22Rv1 (cell line): ENCODE data around the gene CAMSAP1.
"Not testable (repeated sequence)": the region's sequence is repeated elsewhere in the genome, so short reads cannot be mapped to it uniquely, and the experiment has no call there.

Experiments used
- H3K27ac ChIP-seq: fragments of 450-650 bp; 2 replicates; pipeline ENCODE4 v1.5.1; 2017
- ZFX ChIP-seq: fragments of 450-650 bp; IDR thresholded peaks from 2 replicates; pipeline ENCODE4 v1.6.1; 2017; ENCODE audit warnings: antibody characterized with exemption, borderline replicate concordance
- TF ChIP-seq, protein P1 (sequence below): fragments of 450-650 bp; IDR thresholded peaks from 2 replicates; pipeline ENCODE4 v1.5.1; 2017; ENCODE audit warnings: mild to moderate bottlenecking

Gene CAMSAP1, protein sequence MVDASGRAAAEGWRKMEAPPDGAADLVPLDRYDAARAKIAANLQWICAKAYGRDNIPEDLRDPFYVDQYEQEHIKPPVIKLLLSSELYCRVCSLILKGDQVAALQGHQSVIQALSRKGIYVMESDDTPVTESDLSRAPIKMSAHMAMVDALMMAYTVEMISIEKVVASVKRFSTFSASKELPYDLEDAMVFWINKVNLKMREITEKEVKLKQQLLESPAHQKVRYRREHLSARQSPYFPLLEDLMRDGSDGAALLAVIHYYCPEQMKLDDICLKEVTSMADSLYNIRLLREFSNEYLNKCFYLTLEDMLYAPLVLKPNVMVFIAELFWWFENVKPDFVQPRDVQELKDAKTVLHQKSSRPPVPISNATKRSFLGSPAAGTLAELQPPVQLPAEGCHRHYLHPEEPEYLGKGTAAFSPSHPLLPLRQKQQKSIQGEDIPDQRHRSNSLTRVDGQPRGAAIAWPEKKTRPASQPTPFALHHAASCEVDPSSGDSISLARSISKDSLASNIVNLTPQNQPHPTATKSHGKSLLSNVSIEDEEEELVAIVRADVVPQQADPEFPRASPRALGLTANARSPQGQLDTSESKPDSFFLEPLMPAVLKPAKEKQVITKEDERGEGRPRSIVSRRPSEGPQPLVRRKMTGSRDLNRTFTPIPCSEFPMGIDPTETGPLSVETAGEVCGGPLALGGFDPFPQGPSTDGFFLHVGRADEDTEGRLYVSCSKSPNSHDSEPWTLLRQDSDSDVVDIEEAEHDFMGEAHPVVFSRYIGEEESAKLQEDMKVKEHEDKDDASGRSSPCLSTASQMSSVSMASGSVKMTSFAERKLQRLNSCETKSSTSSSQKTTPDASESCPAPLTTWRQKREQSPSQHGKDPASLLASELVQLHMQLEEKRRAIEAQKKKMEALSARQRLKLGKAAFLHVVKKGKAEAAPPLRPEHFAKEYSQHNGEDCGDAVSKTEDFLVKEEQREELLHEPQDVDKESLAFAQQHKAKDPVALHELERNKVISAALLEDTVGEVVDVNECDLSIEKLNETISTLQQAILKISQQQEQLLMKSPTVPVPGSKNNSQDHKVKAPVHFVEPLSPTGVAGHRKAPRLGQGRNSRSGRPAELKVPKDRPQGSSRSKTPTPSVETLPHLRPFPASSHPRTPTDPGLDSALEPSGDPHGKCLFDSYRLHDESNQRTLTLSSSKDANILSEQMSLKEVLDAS (N-terminal part only)

DNA sequence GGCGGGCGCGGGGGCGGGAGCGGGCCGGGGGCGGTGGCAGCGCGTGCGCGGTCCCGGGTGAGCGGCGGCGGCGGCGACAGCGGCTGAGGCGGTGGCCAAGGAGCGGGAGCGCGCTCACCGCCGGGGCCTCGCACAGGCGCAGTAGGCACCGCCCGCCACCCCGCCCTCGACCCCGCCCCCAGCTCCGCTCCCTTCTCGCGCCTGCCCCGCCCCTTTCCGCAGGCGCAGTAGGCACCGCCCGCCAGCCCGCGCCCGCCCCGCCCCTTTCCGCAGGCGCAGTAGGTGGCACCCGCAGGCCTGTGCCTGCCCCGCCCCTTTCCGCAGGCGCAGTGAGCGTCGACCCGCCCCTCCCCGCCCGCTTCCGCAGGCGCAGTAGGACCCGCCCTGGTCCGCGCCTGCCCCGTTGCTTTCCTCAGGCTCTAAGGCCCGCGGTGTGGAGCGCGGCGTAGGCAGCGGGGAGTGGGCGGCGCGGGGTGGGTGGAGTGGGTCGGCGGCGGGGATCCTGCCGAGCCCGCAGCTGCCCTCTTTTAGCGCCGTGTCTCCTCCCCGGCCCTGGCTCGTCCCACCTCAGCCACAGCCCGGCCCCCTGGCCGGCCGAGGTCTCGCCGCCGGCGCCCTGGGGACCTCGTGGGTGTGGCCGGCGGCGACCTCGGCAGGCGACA is at the start of gene CAMSAP1:
Gene CAMSAP1, minus strand, starts transcription at position 116 of the 662 bp plus-strand sequence. CDS start 387 bp downstream, outside the sequence.
- H3K27ac ChIP-seq: peak within 1 kb of the TSS; percentile 77
- no peak for TF ChIP-seq ZFX
- TF ChIP-seq, protein P1, sequence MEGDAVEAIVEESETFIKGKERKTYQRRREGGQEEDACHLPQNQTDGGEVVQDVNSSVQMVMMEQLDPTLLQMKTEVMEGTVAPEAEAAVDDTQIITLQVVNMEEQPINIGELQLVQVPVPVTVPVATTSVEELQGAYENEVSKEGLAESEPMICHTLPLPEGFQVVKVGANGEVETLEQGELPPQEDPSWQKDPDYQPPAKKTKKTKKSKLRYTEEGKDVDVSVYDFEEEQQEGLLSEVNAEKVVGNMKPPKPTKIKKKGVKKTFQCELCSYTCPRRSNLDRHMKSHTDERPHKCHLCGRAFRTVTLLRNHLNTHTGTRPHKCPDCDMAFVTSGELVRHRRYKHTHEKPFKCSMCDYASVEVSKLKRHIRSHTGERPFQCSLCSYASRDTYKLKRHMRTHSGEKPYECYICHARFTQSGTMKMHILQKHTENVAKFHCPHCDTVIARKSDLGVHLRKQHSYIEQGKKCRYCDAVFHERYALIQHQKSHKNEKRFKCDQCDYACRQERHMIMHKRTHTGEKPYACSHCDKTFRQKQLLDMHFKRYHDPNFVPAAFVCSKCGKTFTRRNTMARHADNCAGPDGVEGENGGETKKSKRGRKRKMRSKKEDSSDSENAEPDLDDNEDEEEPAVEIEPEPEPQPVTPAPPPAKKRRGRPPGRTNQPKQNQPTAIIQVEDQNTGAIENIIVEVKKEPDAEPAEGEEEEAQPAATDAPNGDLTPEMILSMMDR: no peak

DNA sequence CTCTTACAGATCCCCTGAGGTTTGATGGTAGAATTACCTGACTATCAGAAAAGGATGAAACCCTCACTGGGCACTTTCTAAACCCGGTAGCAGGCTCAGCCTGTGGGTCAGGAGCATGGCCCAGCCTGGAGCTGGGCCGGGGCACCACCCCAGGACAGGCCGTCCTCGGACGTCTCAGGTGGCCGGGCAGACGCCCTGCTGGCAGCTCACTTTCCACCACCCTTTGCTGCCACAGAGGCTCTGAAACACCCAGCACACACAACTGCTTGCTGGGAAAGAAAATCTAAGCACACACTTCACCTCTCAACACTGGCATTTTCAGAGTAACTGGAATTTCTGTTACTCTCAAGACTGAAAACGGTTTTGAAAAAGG is 49.4 kb upstream of the CAMSAP1 start:
- H3K27ac ChIP-seq: no peak overlapping the region
- TF ChIP-seq, protein P1: no peak
- no peak for TF ChIP-seq ZFX

DNA sequence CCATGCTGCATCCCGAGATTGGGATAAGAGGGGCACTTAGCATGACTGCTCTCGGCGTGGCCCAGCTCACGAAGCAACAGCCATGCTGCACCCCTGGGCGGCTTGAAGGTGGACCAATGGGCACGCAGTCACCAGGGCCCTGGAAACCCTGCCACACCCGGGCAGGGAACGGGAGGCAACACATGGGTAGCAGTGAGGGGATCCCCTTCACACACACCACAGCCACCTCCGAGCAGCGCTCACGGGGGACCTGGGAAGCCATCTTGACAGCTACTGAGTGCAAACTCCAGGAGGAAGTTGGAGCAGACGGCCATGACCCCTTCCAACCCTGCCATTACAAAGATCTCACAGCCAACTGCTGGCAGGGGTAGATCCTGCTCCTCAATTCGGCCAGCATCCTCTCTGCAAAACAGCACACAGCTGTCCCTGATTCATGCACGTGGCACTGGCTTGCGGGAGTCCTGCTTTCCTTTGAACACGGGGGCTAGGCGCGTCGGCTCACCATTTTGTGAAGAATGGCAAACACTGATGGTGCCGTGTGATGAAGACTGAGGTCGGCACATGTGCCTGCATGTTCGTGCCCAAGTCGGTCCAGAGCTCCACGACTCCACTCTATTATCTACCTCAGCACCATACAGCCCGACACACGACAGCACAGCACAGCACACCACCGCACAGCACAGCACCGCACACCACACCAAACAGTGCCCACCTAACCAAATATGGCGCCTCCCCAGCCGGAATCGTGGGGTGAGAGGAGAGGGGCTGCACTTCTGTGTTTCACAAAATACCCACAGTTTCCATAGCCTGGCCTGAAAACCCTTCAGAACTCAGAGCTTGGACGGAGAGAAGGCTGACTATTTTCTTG is 48.8 kb upstream of the CAMSAP1 start:
- H3K27ac ChIP-seq: no peak overlapping the region

DNA sequence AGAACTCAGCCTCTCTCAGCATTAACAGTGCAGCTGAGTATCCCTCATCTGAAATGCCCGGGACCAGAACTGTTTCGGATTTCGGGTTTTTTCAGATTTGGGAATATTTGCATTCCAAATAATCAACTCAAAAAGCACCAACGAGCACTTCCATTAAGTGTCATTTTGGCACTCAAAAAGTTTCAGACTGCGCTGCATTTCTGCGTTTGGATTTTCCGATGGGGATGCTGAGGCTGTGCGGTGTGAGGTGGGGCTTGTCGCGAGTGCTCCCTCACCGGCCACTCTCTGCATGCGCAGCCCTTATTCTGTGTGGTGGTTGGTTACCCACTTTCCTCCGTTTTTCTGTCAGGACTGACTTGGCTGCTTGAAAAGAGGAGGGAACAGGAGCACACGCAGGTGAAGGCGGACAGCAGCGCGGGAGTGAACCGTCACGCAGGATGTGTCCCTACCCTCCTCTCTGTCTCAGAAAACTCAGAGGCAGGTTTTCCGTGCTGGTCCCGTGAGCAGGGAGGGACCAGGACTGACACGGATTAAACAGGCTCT is 45.4 kb upstream of the CAMSAP1 start:
- TF ChIP-seq, protein P1: no peak
- TF ChIP-seq ZFX: no peak

More for the DNA sequence above, 48.8 kb upstream of the CAMSAP1 start:
- TF ChIP-seq, protein P1: no peak
- TF ChIP-seq ZFX: no peak

DNA sequence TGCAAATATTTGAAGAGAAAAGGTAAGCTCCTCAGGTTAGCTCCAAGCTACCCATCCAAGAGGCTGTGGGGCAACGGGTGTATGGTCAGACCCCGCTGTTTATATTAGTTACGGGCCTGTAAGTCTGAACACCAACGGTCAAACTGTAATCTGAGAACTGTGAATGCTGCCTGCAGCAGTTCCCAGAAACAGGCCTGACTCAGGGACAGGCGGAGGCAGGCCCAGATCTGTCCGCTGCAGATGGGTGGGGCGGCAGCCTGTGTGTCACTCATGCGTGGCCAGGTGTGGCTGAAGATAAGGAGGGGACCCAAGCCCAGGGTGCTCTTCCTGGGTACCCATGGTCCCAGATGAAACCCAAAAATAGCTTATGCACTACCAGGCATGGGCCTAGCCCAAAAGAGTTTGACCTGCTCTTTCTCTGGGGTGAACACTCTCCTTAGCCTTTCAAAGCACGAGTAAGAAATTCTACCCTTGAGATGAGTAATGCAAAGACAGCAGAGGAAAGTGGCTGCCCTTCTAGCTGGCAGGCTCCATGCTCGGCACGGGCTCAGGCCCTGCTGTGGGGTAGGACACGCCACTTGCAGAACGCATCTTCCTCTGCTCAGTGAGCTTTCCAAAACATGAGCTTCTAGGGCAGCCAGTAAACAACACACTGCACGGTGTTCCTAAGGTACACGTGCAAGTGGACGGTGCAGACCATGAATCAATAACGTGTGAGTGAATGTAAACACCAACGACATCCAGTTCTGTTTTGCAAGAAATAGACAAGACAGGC is 44.7 kb upstream of the CAMSAP1 start:
- TF ChIP-seq, protein P1: no peak
- no peak for TF ChIP-seq ZFX
- no peak overlapping the region for H3K27ac ChIP-seq

More for the DNA sequence above, 45.4 kb upstream of the CAMSAP1 start:
- H3K27ac ChIP-seq: no peak overlapping the region

DNA sequence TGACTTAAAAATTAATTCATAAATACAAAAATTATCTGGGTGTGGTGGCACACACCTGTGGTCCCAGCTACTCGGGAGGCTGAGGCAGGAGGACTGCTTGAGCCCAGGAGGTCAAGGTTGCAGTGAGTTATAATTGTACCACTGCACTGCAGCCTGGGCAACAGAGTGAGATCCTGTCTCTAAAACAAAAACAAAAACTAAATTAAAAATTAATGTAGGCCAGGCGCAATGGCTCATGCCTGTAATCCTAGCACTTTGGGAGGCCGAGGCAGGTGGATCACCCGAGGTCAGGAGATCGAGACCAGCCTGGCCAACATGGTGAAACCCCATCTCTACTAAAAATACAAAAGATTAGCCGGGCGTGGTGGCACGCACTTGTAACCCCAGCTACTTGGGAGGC is 44.0 kb upstream of the CAMSAP1 start:
- H3K27ac ChIP-seq: not testable (repeated sequence)

DNA sequence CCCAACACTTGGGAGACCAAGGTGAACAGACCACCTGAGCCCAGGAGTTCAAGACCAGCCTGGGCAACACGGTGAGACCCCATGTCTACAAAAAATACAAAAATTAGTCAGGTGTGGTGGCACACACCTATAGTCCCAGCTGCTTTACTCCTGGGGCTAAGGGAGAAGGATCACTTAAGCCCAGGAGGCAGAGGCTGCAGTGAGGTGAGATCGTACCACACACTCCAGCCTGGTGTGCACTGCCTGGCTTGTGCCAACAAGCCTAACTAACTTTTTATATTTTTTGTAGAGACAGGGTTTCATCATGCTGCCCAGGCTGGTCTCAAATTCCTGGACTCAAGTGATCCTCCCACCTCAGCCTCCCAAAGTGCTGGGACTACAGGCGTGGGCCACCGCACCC is 43.5 kb upstream of the CAMSAP1 start:
- H3K27ac ChIP-seq: not testable (repeated sequence)
